HG03159 (cell line): ENCODE results near the gene SLF2.
"Not testable (repeated sequence)": the region's sequence is repeated elsewhere in the genome, so short reads cannot be mapped to it uniquely, and the experiment has no call there.

ENCODE experiments used
- ATAC-seq: cut with Tn5 transposase; IDR thresholded peaks from one replicate; pipeline ENCODE4 v1.9.1; 2021; ENCODE audit warnings: mild to moderate bottlenecking, moderate library complexity; ENCODE audit not compliant: unreplicated experiment

SLF2 gene

GRCh38 chr10:100960251-100960650, 47.5 kb downstream of the SLF2 start:
- ATAC-seq = no peak

DNA sequence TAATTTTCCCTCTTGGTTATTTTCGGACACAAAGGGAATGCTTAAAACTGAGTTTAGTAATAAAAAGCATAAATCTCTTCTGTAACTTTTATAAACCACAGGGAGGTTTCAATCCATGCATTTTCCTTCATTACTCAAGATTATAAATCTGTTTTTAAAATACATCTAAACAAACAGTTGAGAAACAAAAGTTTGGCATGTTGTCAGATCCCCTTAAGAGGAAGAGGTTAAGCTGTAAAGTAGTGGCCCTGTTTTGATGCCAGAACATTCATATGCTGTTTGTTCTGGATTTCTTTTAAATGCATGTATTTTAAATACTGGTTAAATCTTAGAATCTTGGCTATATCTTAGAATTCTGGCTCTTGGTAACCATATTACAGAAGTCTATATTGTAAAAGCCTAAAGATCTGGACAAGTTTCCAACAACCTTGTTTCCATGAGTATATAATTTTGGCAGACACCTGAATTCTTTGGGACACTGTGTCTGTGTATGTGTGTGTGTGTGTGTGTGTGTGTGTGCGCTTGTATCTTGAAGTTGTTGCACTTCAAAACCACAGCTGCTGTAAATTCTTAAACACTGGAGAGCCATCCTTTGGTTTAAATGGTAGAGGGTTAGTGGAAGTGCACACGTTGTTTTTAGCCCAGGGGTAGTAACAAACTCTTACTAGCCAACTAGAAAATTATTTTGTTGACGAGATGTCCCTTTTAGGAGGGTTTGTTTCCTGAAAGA, 49.8 kb downstream of the SLF2 start:
- no peak for ATAC-seq

DNA sequence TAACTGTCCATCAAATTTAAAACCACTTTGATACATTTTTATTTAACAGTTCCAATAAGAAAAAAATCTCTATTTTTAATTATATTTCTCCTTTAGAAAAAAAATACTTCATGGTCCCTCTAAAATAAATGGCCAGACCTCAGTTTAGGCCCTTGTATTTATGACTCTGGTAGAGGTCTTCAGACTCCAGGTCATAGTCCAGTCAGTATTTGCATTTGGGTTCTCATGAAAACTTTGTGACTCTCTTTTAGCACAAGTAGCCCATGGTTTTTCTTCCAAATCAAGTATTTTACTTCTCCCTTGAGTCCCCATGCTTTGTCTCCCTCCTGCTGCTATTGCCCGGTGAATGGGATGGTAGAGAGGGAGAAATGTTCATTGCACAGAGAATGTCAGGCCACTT, 51.1 kb downstream of the SLF2 start:
- ATAC-seq = no peak

GRCh38 chr10:100965820-100966219, 53.1 kb downstream of the SLF2 start:
- ATAC-seq = no peak

GRCh38 chr10:100966887-100967286, 54.1 kb downstream of the SLF2 start:
- no peak for ATAC-seq

GRCh38 chr10:100967332-100967731, 54.6 kb downstream of the SLF2 start:
- no peak for ATAC-seq

DNA sequence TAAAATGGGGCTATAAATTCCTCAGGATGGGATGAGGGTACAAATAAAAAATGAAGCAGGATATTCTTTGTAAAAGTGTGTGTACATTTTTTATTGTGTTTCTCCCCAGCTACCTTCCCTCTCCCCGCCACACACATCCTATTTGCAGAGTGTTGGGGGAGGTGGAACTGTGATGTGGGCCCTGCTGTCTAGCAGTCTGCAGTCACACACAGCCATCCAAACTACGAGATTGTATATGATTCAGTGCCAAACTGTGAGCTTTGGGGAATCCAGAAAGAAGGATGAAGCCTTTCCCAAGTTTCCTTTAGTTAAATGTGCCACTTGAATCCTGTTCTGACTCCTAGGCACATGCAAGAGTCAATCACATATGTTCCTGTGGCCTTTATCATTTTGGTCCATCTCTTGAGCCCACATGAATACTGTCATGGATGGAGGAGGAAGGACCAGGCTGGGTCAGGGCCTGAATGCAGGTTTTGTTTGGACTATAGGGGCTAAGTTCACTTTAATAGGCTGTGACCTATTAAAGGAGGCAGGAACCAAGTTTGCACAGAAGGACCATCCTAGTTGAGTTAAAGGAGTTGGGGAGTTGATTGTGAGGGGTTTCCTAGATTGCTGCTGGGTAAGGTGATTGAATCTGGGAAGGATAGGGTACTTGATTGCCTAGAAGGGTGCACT, 55.4 kb downstream of the SLF2 start:
- ATAC-seq = no peak

- no peak for ATAC-seq
Measured at GRCh38 chr10:100968863-100969186, 56.1 kb downstream of the SLF2 start.

DNA sequence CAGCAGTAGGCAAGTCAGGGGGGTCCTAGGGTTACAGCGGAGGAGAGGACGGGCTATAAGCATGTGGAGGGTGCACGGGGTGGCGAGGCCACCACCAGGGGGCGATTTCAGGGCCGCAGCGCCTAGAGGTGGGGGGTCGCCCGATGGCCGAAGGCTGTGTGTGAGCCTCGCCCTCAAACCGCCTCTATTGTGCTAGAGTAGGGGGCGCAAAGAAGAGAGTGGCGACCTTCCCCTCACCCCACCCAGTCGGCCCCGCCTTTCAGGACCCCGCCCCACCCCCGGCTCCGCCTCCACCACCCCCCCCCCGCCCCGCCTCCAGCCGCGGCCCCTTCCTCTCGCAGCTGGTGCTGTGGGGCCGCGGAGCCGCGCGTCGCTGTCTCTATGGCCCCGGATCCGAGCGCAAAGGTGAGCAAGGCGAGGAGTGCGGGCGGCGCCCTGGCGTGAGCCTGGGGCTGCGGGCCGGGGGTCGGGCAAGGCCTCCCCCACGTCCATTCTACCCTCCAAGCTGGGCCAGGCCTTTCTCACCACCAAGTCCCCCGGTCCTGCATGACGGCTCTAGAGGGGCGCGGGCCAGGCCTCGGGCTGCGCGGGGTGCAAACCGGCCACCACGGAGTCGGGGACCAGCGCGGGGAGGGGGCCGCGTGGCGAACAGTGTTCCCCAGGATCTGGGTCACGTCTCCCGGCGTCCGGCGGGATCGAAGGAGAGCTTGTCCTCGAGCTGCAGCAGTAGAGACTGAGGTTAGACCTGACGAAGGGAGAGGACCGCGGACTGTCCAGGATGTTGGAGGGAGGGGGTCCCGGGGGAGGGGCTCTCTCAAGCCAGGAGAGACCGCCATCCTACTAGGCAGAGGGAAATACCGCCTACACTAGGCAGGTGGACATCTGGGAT, 56.7 kb downstream of the SLF2 start, which contains the start of gene SEMA4G:
Gene SEMA4G, plus strand, starts transcription at position 318 of the 889 bp plus-strand sequence. CDS start 3,409 bp downstream, outside the sequence.
- peak; percentile 76 for ATAC-seq

- no peak for ATAC-seq
Measured at GRCh38 chr10:100970076-100970913, 57.5 kb downstream of the SLF2 start.

- ATAC-seq = no peak
Measured at GRCh38 chr10:100970914-100971811, 58.4 kb downstream of the SLF2 start.

- no peak for ATAC-seq
Measured at GRCh38 chr10:100972115-100972903, 59.5 kb downstream of the SLF2 start.

DNA sequence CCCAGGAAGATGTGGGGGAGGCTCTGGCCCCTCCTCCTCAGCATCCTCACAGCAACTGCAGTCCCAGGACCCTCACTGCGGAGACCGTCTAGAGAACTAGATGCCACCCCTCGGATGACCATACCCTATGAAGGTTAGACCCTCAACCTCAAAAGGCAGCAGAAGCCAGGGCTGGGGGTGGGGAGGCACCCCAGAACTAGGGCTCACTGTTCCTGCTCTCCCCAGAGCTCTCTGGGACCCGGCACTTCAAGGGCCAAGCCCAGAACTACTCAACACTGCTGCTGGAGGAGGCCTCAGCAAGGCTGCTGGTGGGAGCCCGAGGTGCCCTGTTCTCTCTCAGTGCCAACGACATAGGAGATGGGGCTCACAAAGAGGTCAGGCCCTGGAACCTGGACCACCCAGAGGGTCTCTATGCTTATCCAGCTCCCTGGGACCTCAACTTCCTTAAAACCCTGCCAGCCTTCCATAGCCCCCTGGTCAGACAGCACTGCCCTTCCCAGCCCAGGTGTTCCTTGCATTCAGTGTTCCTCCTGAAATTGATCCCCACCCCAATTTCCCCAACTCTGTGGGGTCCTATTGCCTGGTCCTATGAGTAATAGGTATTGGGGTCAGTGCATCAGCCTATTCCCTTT, 60.3 kb downstream of the SLF2 start:
- no peak for ATAC-seq

- not testable (repeated sequence) for ATAC-seq
Measured at GRCh38 chr10:100975397-100975796, 62.6 kb downstream of the SLF2 start.

- ATAC-seq = no peak
Measured at GRCh38 chr10:100976906-100977305, 64.1 kb downstream of the SLF2 start.

GRCh38 chr10:100977436-100977835, 64.7 kb downstream of the SLF2 start:
- ATAC-seq = no peak

- no peak for ATAC-seq
Measured at GRCh38 chr10:100978121-100978900, 65.5 kb downstream of the SLF2 start.

DNA sequence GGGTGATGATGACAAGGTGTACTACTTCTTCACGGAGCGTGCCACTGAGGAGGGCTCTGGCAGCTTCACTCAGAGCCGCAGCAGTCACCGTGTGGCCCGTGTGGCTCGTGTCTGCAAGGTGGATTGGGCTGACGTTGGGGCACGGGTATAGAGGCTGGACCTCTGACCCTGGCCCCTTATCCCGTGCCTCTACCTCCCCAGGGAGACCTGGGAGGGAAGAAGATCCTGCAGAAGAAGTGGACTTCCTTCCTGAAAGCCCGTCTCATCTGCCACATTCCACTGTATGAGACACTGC, 66.1 kb downstream of the SLF2 start:
- ATAC-seq = no peak
